GM23248 (cell line): ENCODE measurements around the gene COG7. TPM values are rescaled to one million over a fixed set of nuclear protein-coding genes. Genes with fewer than 3 reads are reported as not detected.
"Not testable (repeated sequence)": the region's sequence is repeated elsewhere in the genome, so short reads cannot be mapped to it uniquely, and the experiment has no call there.

Source experiments
- DNase-seq: peaks from one replicate; pipeline ENCODE4 v3.0.0-alpha.2; 2015
- H2AFZ ChIP-seq: fragments of 200-600 bp; sonication (generic); 2 replicates; pipeline ENCODE4 v1.6.1; 2016; ENCODE audit warnings: antibody characterized with exemption
- H3F3A ChIP-seq: fragments of 200-600 bp; sonication (generic); 2 replicates; pipeline ENCODE4 v1.6.1; 2016; ENCODE audit warnings: mild to moderate bottlenecking, antibody characterized with exemption, mixed run types; ENCODE audit not compliant: insufficient read depth
- H3K27ac ChIP-seq: fragments of 200-600 bp; sonication (generic); 2 replicates; pipeline ENCODE4 v1.5.1; 2016; ENCODE audit warnings: mild to moderate bottlenecking
- H3K27me3 ChIP-seq: fragments of 200-600 bp; sonication (generic); replicated peaks from 2 replicates; pipeline ENCODE4 v1.6.1; 2016; ENCODE audit warnings: mild to moderate bottlenecking; ENCODE audit not compliant: insufficient read depth
- H3K36me3 ChIP-seq: fragments of 200-600 bp; sonication (generic); 2 replicates; pipeline ENCODE4 v1.6.1; 2016; ENCODE audit warnings: low read depth, mild to moderate bottlenecking
- H3K4me1 ChIP-seq: fragments of 200-600 bp; sonication (generic); 2 replicates; pipeline ENCODE4 v1.6.1; 2016; ENCODE audit warnings: mild to moderate bottlenecking; ENCODE audit not compliant: insufficient read depth
- H3K4me2 ChIP-seq: fragments of 200-600 bp; sonication (generic); one replicate; pipeline ENCODE4 v1.6.1; 2016; ENCODE audit warnings: mild to moderate bottlenecking; ENCODE audit not compliant: unreplicated experiment
- H3K4me3 ChIP-seq: fragments of 200-600 bp; sonication (generic); 2 replicates; pipeline ENCODE4 v1.5.1; 2016; ENCODE audit warnings: mild to moderate bottlenecking
- H3K79me2 ChIP-seq: fragments of 200-600 bp; sonication (generic); 2 replicates; pipeline ENCODE4 v1.6.1; 2016; ENCODE audit warnings: mild to moderate bottlenecking; ENCODE audit not compliant: insufficient read depth
- H3K9ac ChIP-seq: fragments of 200-600 bp; sonication (generic); 2 replicates; pipeline ENCODE4 v1.6.1; 2016; ENCODE audit warnings: mild to moderate bottlenecking
- H3K9me2 ChIP-seq: fragments of 200-600 bp; sonication (generic); 2 replicates; pipeline ENCODE4 v1.6.1; 2016; ENCODE audit warnings: mixed run types, mild to moderate bottlenecking, moderate library complexity; ENCODE audit not compliant: insufficient read depth
- H3K9me3 ChIP-seq: fragments of 200-600 bp; sonication (generic); one replicate; pipeline ENCODE4 v1.6.1; 2017; ENCODE audit warnings: low read depth
- H4K20me1 ChIP-seq: fragments of 200-600 bp; sonication (generic); 2 replicates; pipeline ENCODE4 v1.6.0; 2016; ENCODE audit not compliant: insufficient read depth
- EZH2 ChIP-seq: fragments of 200-600 bp; sonication (generic); IDR thresholded peaks from 2 replicates; pipeline ENCODE4 v1.6.1; 2018; ENCODE audit warnings: antibody characterized with exemption, mild to moderate bottlenecking; ENCODE audit not compliant: insufficient read depth, poor library complexity, severe bottlenecking
- EZH2phosphoT487 ChIP-seq: fragments of 200-600 bp; sonication (generic); IDR thresholded peaks from 2 replicates; pipeline ENCODE4 v1.6.1; 2018; ENCODE audit warnings: antibody characterized with exemption, moderate library complexity, mild to moderate bottlenecking, low read depth; ENCODE audit not compliant: insufficient read depth
- WGBS, 2 experiments: methylation state at CpG; one replicate each; pipeline ENCODE4 v1.1.6; 2015 to 2017; ENCODE audit warnings: low lambda C conversion rate in 2 of 2, low coverage in 1 of 2; ENCODE audit errors: missing lambda C conversion rate in 2 of 2; 5-methylcytosine and 5-hydroxymethylcytosine counted together
- in situ Hi-C: fragments of 300-500 bp; cut with MboI; formaldehyde crosslinking; loops from 2 replicates; pipeline ENCODE4 v1.15.0; 2020
- polyA plus RNA-seq: library from polyadenylated mRNA; unstranded; fragments of >200 nt; fragmentation: Nextera tagmentation; extraction: Ambion mirVana; gene quantifications from 2 replicates; pipeline ENCODE4 v1.2.1, GENCODE V29; 2016
- total RNA-seq: library from RNA; depleted of rRNA; stranded (reverse); fragments of >200 nt; shearing (Covaris generic); gene quantifications from 2 replicates; pipeline ENCODE4 v1.2.3, GENCODE V29; 2014

COG7 gene
- total and polyA plus RNA-seq, 2 experiments from 2014 or later, result 14.6 to 15.6 TPM

DNA sequence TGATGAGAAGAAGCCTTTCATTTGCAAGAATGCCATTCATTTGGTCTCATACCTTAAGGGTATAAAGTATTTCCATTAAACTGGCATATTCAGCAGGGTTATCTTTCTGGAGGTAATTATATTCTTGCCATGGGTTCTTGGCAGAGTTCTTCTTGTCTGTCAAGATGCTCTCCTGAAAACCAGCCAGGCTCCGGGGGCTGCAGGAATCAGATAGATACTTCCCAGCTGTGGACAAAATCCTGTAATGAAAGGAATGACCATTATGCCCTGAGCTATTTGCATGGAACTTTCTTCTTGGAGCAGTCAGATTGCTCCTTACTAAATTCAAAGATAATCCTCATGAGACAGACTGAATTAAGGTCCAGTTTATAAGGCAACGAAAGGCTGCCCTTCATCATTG, 47.0 kb downstream of the COG7 start:
- Histone ChIP-seq H3K9me2 (no peaks in the 10 kb centered on the region), H3K9me3 (no peaks in the 10 kb centered on the region), H4K20me1 (no peaks in the 10 kb centered on the region), H3K4me2 (no peak overlapping the region), H3K4me1 (no peaks in the 10 kb centered on the region), H3K36me3 (peaks cover 35% of the 10 kb centered on the region), H3F3A (0 out of 2 replicates have a peak, but pooled peaks cover 6% of the 10 kb centered on the region), H2AFZ (no peak overlapping the region), H3K27me3 (no peaks in the 10 kb centered on the region), H3K79me2 (no peaks in the 10 kb centered on the region), H3K27ac (no peak overlapping the region), H3K4me3 (no peak overlapping the region), H3K9ac (no peak overlapping the region)
- DNase-seq, result no peak
- in situ Hi-C loops, result no loop called here
- 55 to 56% methylated on average over 2 of the region's 2 CpGs for WGBS, 2 experiments
- TF ChIP-seq EZH2 (no peak), EZH2phosphoT487 (no peak)

DNA sequence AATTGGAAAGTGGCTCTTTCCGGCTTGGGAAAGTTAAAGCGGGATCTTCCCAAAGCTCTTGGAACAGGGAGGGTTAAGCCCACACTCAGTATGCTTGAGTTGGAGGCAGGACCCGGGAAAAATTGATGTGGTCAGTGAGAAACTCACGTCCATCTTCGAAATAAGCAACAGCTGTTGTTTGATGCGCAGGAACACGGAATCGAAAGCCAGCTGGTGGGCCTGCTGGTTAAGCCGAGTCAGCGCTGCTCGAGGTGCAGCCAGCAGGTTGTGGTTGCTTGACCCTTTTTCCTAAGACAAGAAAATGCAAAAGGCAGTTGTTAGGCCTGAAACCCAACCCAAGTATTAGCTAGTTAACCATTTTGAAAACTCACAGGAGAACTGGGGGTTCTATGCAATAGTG, 49.4 kb downstream of the COG7 start:
- no peak overlapping the region for H2AFZ ChIP-seq
- no peak overlapping the region for H3K4me3 ChIP-seq
- no peaks in the 10 kb centered on the region for H3K9me2 ChIP-seq
- no peaks in the 10 kb centered on the region for H4K20me1 ChIP-seq
- no peak for DNase-seq
- peaks cover 33% of the 10 kb centered on the region for H3K36me3 ChIP-seq
- no peak overlapping the region for H3K4me2 ChIP-seq
- WGBS, 2 experiments, result 85% methylated on average over 11 of the region's 11 CpGs
- H3K9me3 ChIP-seq, result no peaks in the 10 kb centered on the region
- H3K4me1 ChIP-seq, result no peaks in the 10 kb centered on the region
- no peak for TF ChIP-seq EZH2
- TF ChIP-seq EZH2phosphoT487, result no peak
- no peaks in the 10 kb centered on the region for H3F3A ChIP-seq
- no peak overlapping the region for H3K27ac ChIP-seq
- no peaks in the 10 kb centered on the region for H3K79me2 ChIP-seq
- H3K9ac ChIP-seq, result no peak overlapping the region
- in situ Hi-C loops, result no loop called here
- H3K27me3 ChIP-seq, result no peaks in the 10 kb centered on the region

GRCh38 chr16:23402100-23402499, 50.9 kb downstream of the COG7 start:
- no peak for DNase-seq

DNA sequence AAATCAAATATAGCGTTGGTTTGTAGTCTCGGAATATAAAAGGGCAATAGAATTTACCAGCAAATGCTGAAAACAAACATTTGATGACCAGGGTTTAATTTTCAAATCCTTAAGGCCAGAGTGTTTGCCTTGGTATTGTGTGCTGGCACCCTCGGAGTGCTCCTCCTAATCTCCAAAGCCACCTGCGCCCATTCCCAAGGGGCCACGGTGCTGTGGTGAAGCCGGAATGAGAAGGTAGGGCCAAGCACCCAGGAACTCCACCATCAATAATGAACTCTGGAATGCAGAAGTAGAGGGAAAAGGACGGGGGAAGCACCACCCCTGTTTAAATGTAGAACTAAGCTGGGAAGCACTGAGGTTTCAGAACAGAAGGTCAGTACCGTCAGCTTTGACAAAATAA, 51.9 kb downstream of the COG7 start:
- in situ Hi-C loops, result no loop called here
- H4K20me1 ChIP-seq, result no peaks in the 10 kb centered on the region
- H3K79me2 ChIP-seq, result no peaks in the 10 kb centered on the region
- H3K9me3 ChIP-seq, result no peaks in the 10 kb centered on the region
- no peaks in the 10 kb centered on the region for H3K9me2 ChIP-seq
- no peak overlapping the region for H2AFZ ChIP-seq
- DNase-seq, result no peak
- no peak overlapping the region for H3K4me3 ChIP-seq
- WGBS, 2 experiments, result 91 to 94% methylated on average over 8 of the region's 8 CpGs
- peaks cover 27% of the 10 kb centered on the region for H3K36me3 ChIP-seq
- H3F3A ChIP-seq, result no peaks in the 10 kb centered on the region
- H3K27me3 ChIP-seq, result no peaks in the 10 kb centered on the region
- no peak overlapping the region for H3K9ac ChIP-seq
- no peak for TF ChIP-seq EZH2
- TF ChIP-seq EZH2phosphoT487, result no peak
- no peak overlapping the region for H3K27ac ChIP-seq
- no peak overlapping the region for H3K4me2 ChIP-seq
- no peaks in the 10 kb centered on the region for H3K4me1 ChIP-seq

More at GRCh38 chr16:23402100-23402499, 50.9 kb downstream of the COG7 start:
- no peaks in the 10 kb centered on the region for H3K79me2 ChIP-seq
- H3K9me3 ChIP-seq, result no peaks in the 10 kb centered on the region
- WGBS, 2 experiments, result 94 to 96% methylated on average over 2 of the region's 2 CpGs
- no peaks in the 10 kb centered on the region for H3K4me1 ChIP-seq
- H3F3A ChIP-seq, result no peaks in the 10 kb centered on the region
- no peak overlapping the region for H2AFZ ChIP-seq
- no peak overlapping the region for H3K27ac ChIP-seq
- no peaks in the 10 kb centered on the region for H3K9me2 ChIP-seq
- no peak overlapping the region for H3K4me3 ChIP-seq
- H3K27me3 ChIP-seq, result no peaks in the 10 kb centered on the region
- no peak overlapping the region for H3K4me2 ChIP-seq
- TF ChIP-seq EZH2 (no peak), EZH2phosphoT487 (no peak)
- in situ Hi-C loops, result no loop called here
- no peak overlapping the region for H3K9ac ChIP-seq
- no peaks in the 10 kb centered on the region for H4K20me1 ChIP-seq
- H3K36me3 ChIP-seq, result peaks cover 33% of the 10 kb centered on the region

GRCh38 chr16:23400447-23400846, 52.5 kb downstream of the COG7 start:
- H3K4me3 ChIP-seq, H3F3A ChIP-seq, H3K27me3 ChIP-seq, H3K79me2 ChIP-seq, H3K9ac ChIP-seq, DNase-seq, H3K27ac ChIP-seq, H3K4me2 ChIP-seq, H3K4me1 ChIP-seq, H3K9me2 ChIP-seq, H3K9me3 ChIP-seq, in situ Hi-C loops, H2AFZ ChIP-seq, H4K20me1 ChIP-seq: not testable (repeated sequence)
- WGBS, 2 experiments, result 96 to 98% methylated on average over 7 of the region's 7 CpGs
- peaks cover 23% of the 10 kb centered on the region; the same call in 1 of the 2 replicates for H3K36me3 ChIP-seq
